ENCODE measurements around the gene SFRP5. TPM values are rescaled to one million over a fixed set of nuclear protein-coding genes. Genes with fewer than 3 reads are reported as not detected.

SFRP5 gene
- total RNA-seq, 2 donors from 2014 or later, result 0.41 to 1.8 TPM

- DNase-seq (ENCODE audit: low spot score) (no peak), ATAC-seq (ENCODE audit: insufficient number of reproducible peaks, low FRiP score, low read depth) (no peak)
- H3K4me1 ChIP-seq (ENCODE audit: control insufficient read depth in 1 of 2, low read depth in 2 of 2), result peaks cover 0 to 9% of the 10 kb centered on the region in 2 donors
- H3K36me3 ChIP-seq, result no peaks in the 10 kb centered on the region
- no peaks in the 10 kb centered on the region for H3K9me3 ChIP-seq
- no peak overlapping the region for H3K27ac ChIP-seq
- H3K4me3 ChIP-seq, result no peak overlapping the region
- H3K27me3 ChIP-seq (replicated peaks; ENCODE audit: insufficient read depth), result no peaks in the 10 kb centered on the region
- TF ChIP-seq CTCF (IDR thresholded peaks at IDR 0.05), result no peak
Observed at GRCh38 chr10:97766996-97767924, 4.5 kb downstream of the SFRP5 start.

GRCh38 chr10:97766106-97766810, 5.5 kb downstream of the SFRP5 start:
- Histone ChIP-seq H3K4me3 (no peak overlapping the region), H3K9me3 (no peaks in the 10 kb centered on the region), H3K36me3 (no peaks in the 10 kb centered on the region), H3K27me3 (replicated peaks; ENCODE audit: insufficient read depth) (no peaks in the 10 kb centered on the region), H3K4me1 (ENCODE audit: control insufficient read depth in 1 of 2, low read depth in 2 of 2) (peaks cover 0 to 6% of the 10 kb centered on the region in 2 donors), H3K27ac (no peak overlapping the region)
- TF ChIP-seq CTCF (IDR thresholded peaks at IDR 0.05), result no peak
- ATAC-seq (ENCODE audit: insufficient number of reproducible peaks, low FRiP score, low read depth), result no peak
- no peak for DNase-seq (ENCODE audit: low spot score)

GRCh38 chr10:97765201-97765600, 6.6 kb downstream of the SFRP5 start:
- Histone ChIP-seq H3K27ac (no peak overlapping the region), H3K4me3 (no peak overlapping the region), H3K9me3 (no peaks in the 10 kb centered on the region), H3K36me3 (no peaks in the 10 kb centered on the region), H3K4me1 (ENCODE audit: control insufficient read depth in 1 of 2, low read depth in 2 of 2) (no peaks in the 10 kb centered on the region), H3K27me3 (replicated peaks; ENCODE audit: insufficient read depth) (no peaks in the 10 kb centered on the region)
- no peak for TF ChIP-seq CTCF (IDR thresholded peaks at IDR 0.05)
- ATAC-seq (ENCODE audit: insufficient number of reproducible peaks, low FRiP score, low read depth), result no peak
- no peak for DNase-seq (ENCODE audit: low spot score)

- no peaks in the 10 kb centered on the region for H3K27me3 ChIP-seq (replicated peaks; ENCODE audit: insufficient read depth)
- no peaks in the 10 kb centered on the region for H3K4me1 ChIP-seq (ENCODE audit: control insufficient read depth in 1 of 2, low read depth in 2 of 2)
- no peak for DNase-seq (ENCODE audit: low spot score)
- H3K27ac ChIP-seq, result no peak overlapping the region
- no peaks in the 10 kb centered on the region for H3K9me3 ChIP-seq
- TF ChIP-seq CTCF (IDR thresholded peaks at IDR 0.05), result no peak
- no peak for ATAC-seq (ENCODE audit: insufficient number of reproducible peaks, low FRiP score, low read depth)
- H3K36me3 ChIP-seq, result no peaks in the 10 kb centered on the region
- no peak overlapping the region for H3K4me3 ChIP-seq
Observed at GRCh38 chr10:97764519-97764931, 7.3 kb downstream of the SFRP5 start.

GRCh38 chr10:97763947-97764346, 7.9 kb downstream of the SFRP5 start:
- H3K27ac ChIP-seq, result no peak overlapping the region
- no peak for ATAC-seq (ENCODE audit: insufficient number of reproducible peaks, low FRiP score, low read depth)

More at GRCh38 chr10:97763947-97764346, 7.9 kb downstream of the SFRP5 start:
- no peaks in the 10 kb centered on the region for H3K9me3 ChIP-seq
- H3K4me3 ChIP-seq, result no peak overlapping the region
- no peaks in the 10 kb centered on the region for H3K36me3 ChIP-seq
- H3K4me1 ChIP-seq (ENCODE audit: control insufficient read depth in 1 of 2, low read depth in 2 of 2), result no peaks in the 10 kb centered on the region
- no peaks in the 10 kb centered on the region for H3K27me3 ChIP-seq (replicated peaks; ENCODE audit: insufficient read depth)
- TF ChIP-seq CTCF (IDR thresholded peaks at IDR 0.05), result no peak
- DNase-seq (ENCODE audit: low spot score), result no peak
